Endothelial cell of hepatic sinusoid (primary cell): Measurements from ENCODE around the gene TMEM11.

Experiments used
- in situ Hi-C: cut with HindIII; loops from 2 replicates; pipeline ENCODE4 v1.10.0; 2017; ENCODE audit warnings: low sequenced_read_pairs

Gene TMEM11

DNA sequence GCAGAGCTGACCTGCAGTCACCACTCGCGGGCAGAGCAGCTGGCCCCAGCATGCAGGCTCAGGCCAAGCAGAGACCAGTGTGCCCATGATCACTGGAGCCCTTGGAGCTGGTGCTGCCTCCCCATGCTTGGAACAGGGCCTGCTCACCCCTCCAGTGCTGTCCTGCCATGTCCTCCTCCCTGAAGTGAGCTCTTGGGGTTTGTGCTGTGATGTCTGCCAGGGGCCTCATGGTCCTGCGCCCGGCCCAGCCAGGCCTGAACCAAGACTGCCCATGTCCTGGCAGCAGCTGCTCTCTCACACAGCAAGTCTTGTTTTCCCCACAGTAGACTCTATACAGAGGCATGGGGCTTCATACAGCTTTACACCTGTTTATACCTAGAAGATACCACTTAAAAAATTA, 24.6 kb downstream of the TMEM11 start:
- in situ Hi-C loops, result no loop called here

DNA sequence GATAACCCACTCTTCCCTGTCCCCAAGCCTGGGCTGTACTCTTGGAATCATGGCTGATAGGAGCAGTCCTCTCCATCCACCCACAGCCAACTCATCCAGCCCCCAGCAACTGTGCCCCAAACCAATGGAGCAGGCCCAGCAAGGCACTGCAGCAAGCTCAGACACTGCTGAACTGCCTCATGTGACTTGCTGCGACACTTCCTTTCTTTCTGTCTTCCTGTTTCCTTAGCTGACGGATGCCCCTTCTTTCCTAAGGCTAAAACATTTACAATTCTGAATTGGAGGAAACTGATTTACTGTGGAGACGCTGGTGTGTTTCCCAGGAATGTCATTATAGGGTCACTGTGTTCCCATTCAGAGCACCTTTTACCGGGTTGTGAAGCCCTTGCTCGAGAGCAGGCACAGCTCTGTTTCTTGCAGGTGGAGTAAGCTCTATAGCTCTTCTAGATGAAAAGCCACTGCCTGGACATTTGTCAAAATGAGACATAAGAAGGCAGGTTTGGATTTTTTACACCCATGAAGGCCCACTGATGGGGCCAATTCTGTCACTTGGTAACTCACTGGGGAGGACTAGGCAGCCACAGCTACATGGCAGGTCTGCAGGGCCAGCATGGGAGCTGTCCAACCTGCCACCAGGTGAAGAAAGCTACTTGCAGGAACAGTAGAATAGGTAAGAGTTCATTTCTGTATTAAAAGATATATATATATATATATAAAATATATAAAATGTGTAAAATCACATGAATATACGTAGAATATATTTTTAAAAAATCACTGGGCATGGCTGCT, 27.4 kb downstream of the TMEM11 start:
- in situ Hi-C loops, result no loop called here

DNA sequence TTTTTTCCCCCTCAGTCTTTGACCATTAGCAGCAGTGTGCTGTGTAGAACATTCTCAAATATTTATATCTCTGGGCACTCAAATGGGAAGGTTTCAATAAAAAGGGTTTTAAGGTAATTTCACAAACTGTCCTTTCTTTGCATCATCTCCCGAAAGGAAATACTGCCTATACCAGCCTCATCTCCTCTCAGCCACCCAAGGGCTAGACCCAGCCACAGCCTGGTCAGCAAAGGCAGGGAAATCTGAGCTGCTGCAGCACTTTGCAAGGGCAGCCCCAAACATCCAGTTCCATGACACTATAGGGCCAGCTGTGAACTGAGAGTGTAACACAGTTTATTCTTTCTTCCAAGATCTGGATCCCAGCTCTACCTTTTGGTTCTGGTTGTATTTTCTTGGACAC, 28.9 kb downstream of the TMEM11 start:
- in situ Hi-C loops, result no loop called here

DNA sequence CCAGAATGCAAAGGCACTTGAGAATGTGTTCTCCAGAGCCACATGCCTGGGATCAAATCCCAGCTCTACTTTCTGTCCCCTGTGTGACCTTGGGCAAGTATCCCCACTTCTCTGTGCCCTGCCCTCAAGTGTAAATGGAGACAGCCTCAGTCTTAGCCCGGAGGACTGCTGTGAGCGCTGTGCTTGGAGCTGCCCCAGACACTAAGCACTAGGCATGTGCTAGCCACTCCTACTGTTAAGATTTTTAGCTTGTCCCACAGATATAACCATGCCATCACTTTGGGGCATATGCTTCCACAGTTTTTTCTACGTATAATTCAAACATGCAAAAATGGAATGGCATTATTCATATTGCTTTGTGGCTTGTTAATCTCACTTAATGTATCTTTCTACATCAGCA, 29.4 kb downstream of the TMEM11 start:
- in situ Hi-C loops, result no loop called here

DNA sequence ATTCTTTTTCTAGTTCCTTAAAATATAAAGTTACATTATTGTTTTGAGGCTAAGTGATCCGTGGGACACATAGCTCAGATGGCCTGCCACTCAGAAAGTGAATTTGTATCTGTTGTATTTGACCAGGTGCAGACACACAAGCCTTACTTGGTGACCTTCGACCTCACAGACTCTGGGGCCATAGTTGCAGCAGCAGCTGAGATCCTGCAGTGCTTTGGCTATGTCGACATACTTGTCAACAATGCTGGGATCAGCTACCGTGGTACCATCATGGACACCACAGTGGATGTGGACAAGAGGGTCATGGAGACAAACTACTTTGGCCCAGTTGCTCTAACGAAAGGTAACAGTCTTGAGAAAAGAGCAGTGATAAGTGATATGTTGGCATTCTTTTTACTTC, 30.5 kb downstream of the TMEM11 start:
- in situ Hi-C loops, result no loop called here

DNA sequence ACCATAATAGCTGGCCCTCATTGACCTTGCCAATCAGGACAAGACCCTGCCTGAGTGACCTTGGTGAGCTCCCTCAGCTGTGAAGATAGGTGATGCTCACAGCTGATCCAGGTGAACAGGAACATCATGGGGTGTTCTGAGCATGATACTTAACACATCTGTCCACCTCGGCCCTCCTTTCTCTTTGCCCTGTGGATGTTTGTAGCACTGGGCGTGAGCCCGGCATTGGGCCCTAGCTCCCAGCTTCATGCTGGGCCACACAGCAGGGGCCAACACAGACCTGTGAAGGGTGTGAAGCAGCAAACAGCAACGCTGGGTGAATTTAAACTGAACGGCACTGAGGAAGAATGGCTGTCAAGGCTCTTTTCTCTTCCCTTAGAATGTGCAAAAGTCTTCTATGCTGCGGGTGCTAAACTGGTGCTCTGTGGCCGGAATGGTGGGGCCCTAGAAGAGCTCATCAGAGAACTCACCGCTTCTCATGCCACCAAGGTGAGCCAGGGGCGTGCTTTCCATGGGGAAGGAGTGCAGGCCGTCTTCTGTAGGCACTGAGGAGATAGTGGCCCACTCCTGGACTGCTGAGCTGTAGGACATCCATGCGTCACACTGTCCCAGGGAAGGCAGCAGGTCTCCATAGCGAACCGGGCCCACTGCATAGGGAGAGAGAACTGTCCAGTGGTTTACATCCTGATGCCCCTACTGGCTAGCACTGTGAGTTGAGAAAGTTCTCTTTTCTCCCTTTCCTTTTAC, 35.9 kb downstream of the TMEM11 start:
- in situ Hi-C loops, result no loop called here

DNA sequence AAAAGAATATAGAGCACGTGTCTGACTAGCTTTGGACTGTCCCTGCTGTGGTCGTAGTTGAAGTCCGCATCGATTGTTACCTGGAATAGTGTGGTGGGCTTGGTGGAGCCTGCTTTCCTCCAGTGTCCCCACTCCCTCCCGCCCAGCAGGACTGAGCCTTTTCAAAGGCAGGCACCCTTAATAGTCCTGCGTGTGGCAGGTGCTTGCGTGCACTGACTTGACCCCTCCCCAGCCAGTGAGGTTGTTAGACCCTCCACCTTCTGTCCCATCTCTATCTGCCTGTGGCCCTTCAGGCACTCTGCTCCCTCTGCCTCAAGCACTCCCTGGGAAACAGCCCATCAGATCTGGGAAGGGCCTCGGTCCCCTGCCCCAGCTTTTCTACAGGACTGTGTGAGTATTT, 36.6 kb downstream of the TMEM11 start:
- in situ Hi-C loops, result no loop called here

DNA sequence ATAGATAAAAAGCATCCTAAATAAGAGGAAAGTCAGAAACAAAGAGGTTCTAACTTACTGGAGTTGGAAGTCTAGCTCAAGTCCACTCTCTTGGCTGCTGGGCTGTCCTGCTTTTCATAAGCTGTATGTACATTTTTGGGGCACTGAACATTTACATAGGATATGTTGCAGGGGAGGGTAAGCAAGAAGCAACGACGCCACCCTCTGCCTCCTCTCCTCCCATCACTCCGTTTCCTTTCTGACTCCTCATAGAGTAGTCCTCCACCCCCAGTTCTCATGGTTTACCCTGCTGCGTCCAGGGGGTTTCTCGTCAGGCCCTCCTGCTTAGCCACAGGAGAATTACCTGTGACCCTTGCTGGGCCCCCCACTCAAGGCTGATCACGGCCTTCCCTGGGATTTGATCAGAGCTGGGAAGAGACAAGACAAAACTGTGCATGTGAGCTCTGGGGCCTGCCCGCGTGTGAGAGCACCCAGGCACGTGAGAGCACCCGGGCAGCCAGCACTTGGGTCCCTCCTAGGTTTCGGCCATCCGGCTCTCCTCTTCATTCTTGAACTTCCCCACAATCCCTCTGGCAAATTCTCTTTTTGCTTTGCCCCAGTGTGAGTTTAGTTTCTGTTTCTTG, 37.1 kb downstream of the TMEM11 start:
- in situ Hi-C loops, result no loop called here

DNA sequence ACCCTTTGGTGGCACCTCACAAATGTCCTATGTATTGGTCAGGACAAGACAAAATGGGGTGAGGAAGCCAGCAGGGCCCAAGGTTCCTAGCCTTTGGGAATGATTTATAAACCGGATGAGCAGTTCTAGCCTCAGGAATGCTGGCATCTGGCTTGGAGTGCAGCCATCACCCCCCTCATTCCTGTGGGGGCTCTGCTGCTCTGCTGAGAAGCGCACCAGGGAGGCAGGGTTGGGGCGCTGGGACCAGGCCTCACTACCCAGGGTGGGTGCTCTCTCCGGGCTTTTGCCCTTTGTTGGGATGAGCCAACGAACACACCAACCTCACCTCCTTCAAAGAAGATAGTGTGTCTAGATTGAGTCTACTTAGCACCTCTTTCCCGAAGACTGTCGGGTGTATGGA, 39.2 kb downstream of the TMEM11 start:
- in situ Hi-C loops, result loop anchor here (5.0 kb wide), 1 partner anchor 58 kb away; no protein-coding TSS in a partner anchor

DNA sequence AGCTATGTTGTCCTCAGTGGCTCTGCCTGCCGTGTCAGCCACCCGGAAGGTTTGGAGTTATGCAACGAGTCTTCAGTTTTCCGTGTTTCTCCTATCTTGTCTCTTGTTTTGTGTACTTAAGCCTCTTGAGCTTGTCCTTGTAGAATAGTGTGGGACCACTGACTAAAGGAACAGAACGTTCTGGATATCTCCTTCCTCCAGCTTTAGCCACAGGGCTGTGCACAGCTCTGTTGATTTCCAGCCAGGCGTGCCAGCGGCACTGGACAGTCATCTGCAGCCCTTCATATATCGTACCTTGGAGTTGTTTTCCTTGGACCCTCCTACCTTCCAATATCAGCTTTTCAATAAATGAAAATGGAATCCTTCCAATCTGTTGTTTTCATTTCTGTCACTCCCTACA, 39.8 kb downstream of the TMEM11 start:
- in situ Hi-C loops, result loop anchor here (5.0 kb wide), 1 partner anchor 58 kb away; no protein-coding TSS in a partner anchor

DNA sequence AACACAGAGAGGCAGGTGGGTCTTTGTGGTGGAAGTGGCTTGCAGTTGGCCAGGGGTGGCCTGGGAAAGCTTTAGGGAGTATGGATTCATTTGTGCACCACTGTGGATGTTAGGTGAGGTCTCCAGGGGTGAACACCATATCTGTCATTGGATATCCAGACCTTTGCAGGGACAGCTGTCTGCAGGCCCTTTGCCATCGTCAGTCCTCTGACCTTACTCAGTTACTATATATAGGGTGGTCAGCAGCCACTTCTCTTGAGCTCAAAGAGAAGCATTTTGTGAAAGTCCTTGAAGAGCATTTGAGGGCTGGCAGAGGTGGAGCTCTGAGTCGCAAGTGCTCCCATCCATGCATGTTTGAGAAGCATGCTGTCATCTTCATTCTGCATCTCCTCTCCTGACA, 40.4 kb downstream of the TMEM11 start:
- in situ Hi-C loops, result loop anchor here (5.0 kb wide), 1 partner anchor 59 kb away; no protein-coding TSS in a partner anchor

DNA sequence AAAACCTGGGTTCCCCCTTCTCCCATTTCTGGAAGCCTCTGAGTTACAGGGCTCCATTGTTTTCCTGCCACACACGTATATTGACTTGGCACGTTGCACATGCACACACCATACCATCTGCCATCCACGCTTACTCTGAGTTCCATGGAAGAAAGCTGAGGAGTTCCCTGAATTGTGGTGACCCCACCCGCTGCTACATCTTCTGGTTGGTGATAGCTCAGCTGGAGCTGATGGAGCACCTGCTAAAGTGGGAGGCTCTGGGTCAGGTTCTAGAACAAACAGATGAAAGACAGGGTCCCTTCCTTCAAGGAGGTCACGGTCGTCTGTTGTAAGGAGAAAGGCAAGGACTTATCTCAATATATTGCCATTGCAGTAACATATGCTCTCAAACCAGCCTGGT, 41.1 kb downstream of the TMEM11 start:
- in situ Hi-C loops, result loop anchor here (5.0 kb wide), 1 partner anchor 59 kb away; no protein-coding TSS in a partner anchor

DNA sequence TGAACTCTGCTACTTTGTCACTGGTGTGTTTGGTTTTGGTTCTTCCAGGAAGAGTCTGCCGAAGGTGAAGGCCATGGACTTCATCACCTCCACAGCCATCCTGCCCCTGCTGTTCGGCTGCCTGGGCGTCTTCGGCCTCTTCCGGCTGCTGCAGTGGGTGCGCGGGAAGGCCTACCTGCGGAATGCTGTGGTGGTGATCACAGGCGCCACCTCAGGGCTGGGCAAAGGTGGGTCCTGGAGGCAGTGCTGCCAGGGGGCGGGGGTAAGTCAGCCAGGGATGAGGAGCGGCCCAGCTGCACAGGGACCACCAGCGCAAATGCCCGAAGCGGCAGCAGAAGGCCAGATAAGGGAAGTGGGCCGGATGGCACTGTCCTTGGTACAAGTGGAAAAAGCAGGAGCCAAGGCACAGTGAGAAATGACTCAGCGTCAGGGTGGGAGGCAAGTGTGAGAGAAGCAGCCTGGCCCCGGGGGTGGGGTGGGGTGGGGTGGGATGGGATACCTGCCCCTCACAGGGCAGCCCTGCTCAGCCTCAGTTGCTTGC, 41.9 kb downstream of the TMEM11 start:
- in situ Hi-C loops, result loop anchor here (5.0 kb wide), 1 partner anchor 60 kb away; no protein-coding TSS in a partner anchor

DNA sequence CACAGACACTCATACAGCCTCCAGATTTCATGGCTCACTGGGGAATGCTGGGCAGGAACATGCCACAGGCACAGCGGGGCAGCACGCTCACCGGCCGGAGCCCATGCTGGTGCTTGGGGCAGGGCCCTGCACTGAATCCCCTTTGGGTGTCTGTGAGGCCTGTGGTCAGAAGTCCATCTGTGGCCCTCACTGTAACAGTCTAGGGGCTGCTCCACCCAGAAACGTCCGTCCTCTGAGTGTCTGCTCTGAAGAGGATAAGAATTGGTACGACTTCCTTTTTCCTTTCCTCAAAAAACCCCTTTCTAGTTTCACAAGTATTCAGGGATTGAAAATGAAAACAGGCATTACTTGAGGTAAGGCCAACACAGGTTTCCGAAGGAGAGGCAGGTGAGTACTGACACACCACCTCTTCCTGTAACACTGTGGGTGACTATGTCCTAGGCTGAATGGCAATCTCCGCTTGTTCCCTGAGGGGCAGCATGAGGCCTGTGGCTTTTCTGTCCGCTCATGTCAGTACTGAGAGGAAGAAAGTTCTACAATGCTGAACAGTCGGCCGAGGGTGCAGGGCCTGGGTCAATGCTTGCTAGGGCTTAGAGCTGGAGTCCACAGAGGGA, 42.5 kb downstream of the TMEM11 start:
- in situ Hi-C loops, result loop anchor here (5.0 kb wide), 1 partner anchor 61 kb away; no protein-coding TSS in a partner anchor

DNA sequence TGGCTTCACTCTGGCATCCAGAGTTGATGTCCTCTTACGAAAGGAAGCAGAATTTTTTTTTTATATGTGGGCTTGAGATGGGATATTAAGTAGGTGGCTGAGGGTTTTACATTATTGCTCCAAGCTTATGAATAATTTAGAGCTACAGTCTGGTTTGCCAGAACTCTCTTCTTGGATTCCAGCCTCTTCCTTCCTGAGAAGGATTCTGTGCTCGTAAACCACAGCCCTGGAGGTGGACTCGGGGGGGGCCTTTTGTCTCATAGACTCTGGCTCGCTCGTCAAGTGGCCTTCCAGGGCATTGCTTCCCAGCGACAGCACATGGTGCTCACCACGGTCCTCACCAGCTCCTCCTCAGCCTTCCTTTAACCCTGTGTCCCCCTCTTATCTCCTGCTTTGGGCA, 43.2 kb downstream of the TMEM11 start:
- in situ Hi-C loops, result loop anchor here (5.0 kb wide), 1 partner anchor 61 kb away; no protein-coding TSS in a partner anchor

DNA sequence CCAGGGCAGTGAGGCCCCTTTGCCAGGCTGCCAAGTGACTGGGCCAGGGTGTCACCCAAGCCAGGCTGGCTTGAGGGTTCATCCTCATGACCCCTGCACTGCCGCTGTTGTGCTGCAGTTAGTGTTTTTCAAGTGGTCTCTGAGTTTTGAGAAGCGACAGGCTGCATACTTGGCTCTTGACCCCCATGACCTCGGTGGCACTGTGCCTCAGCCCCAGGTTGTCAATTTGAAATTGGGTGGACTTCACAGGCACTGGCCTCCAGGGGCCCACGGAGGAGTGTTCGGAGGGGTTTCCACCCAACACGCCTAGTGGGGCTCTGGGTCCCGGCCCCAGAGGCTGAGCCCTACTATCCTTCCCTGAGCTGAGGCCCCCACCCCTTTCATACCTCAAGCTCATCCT, 44.5 kb downstream of the TMEM11 start:
- in situ Hi-C loops, result no loop called here

DNA sequence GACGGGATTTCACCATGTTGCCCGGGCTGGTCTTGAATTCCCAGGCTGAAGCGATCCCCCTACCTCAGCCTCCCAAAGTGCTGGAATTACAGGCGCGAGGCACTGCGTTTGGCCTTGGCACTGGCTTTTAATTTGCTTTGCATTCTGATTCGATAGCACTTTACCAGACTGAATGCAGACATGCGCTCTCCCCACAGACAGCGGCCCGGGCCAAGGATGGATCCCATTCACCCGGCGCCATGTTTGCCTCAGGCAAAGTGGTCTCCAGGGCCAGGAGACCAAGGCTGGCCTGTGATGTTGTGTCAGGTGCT, 45.5 kb downstream of the TMEM11 start:
- in situ Hi-C loops, result no loop called here

DNA sequence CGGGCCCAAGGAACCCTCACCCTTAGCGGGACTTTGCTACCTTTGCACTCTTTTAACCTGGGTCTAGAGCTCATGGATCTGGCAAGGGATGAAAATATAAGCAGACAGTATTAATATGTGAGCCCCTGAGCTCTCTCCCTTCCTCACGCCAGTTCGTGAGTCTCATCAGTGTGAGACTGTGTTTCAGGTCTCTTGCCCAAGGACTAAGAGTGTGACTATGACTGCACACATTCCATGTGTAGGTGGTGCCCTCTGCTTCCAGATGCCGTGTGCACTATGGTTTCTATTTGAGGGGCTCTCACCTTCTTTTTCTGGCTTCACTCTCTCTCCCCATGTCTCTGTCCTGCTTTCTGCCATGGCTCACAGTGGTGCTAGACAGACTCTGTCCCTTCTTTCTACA, 46.7 kb downstream of the TMEM11 start:
- in situ Hi-C loops, result no loop called here

DNA sequence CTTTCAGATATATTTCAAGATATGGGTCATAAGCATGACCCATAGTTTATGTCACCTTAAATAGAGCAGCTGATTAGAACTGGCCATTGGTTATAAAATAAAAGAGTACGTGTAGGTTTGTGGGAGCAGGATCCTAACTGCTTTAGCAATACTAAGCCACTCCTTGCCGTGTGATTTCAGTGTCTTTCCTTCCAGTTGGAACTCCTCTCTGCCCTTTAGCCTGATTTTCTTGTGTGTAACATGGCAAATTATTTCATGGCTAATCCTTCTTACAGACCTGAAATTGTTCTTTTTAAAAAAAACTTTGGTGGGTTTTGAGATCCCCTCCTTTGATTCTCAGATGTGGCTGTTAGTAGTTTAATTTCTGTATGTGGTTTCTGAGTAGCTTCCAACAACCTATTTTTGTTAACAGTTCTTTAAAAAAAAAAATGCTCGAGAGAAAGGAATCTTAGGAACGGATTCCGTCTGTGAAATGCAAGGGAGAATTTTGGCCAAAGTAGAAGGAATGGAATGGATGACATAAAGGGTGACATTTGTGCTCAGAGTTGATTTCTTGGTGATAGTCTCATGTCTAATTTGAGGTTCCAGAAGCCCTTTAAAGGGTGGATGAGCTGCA, 47.3 kb downstream of the TMEM11 start:
- in situ Hi-C loops, result no loop called here

DNA sequence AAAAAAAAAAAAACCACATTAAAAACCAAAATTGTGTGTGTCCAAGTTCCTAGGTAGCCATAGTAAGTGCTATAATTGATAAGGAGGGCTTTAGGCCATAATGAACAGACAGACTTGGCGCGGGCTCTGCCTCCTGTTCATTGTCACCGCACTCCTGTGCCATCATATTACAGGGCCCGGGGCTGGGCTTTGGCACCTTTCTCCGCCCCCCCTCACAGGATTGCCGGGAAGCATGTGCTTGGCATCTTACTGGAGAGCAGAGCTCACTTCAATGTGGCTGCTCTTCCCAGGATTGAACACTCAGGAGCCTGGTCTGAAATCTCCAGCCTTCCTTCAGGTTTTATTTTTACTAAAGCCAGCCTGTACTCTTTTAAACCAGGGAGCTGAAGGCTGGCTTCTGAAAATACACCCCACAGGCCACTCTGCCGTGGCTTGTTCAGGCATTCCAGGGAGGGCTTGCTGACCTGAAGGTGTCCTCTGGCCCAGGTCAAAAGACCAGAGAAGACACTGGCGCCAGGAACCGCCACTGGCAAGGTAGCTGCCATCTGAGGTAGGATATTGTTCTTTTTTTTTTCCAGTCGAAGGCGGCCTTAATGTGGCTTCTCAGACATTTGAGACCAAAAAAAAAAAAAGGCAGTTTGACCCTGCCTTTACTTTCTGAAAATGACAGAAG, 47.9 kb downstream of the TMEM11 start:
- in situ Hi-C loops, result no loop called here
